HL-60 (cell line): Measurements from ENCODE around the gene SF3B4.

ENCODE experiments used
- DNase-seq, 2 experiments: peaks; one replicate each; pipeline ENCODE4 v3.0.0-alpha.2; 2010 to 2020; ENCODE audit warnings: low read depth in 1 of 2, low spot score in 1 of 2
- H3K27ac ChIP-seq: fragments of 250-450 bp; sonication (Bioruptor Pico); replicated peaks from 2 replicates; pipeline ENCODE4 v1.5.1; 2020; ENCODE audit warnings: mild to moderate bottlenecking, moderate library complexity
- H3K27me3 ChIP-seq: fragments of 250-450 bp; sonication (Bioruptor Pico); 2 replicates; pipeline ENCODE4 v1.5.1; 2021; ENCODE audit warnings: mild to moderate bottlenecking, moderate library complexity; ENCODE audit not compliant: insufficient read depth, poor library complexity, severe bottlenecking
- H3K4me3 ChIP-seq: replicated peaks from 2 replicates; pipeline ENCODE4 v1.5.1; 2011; ENCODE audit warnings: mild to moderate bottlenecking, control low read depth, low read length; ENCODE audit not compliant: insufficient read depth
- GABPA ChIP-seq: IDR thresholded peaks from 2 replicates; pipeline ENCODE4 v1.6.1; 2012; ENCODE audit warnings: low read depth
- POLR2AphosphoS5 ChIP-seq: IDR thresholded peaks from 2 replicates; pipeline ENCODE4 v1.6.1; 2012; ENCODE audit warnings: low read depth
- SPI1 ChIP-seq: IDR thresholded peaks from 2 replicates; pipeline ENCODE4 v1.6.1; 2012; ENCODE audit warnings: low read depth, mild to moderate bottlenecking, borderline replicate concordance
- TF ChIP-seq, protein P1 (sequence below): IDR thresholded peaks from one replicate; pipeline ENCODE4 v1.5.1; 2011; ENCODE audit warnings: low read length, control low read depth, inconsistent platforms; ENCODE audit not compliant: insufficient read depth
- TF ChIP-seq, protein P2 (sequence below): IDR thresholded peaks from 2 replicates; pipeline ENCODE4 v1.6.1; 2012; ENCODE audit warnings: low read depth; ENCODE audit not compliant: insufficient replicate concordance

Gene SF3B4

DNA sequence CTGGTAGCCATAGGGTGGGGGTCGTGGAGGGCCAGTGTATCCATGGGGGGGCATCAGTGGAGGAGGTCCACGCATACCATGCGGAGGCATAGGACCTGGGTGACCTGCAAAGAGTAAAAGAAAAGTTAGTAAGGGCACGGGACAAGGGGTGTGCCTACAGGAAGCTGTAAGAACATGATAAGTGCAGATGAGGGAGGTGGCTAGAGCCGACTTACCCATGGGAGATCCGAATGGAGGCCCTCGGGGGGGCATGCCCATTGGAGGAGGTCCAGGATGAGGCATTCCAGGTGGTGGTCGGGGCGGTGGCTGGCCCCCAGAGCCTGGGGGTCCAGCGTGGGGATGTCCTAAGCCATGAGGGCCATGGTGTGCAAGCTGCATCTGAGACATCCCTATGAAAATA lies 4.0 kb downstream of the SF3B4 start:
- H3K27ac ChIP-seq = no peak overlapping the region
- TF ChIP-seq, protein P1, sequence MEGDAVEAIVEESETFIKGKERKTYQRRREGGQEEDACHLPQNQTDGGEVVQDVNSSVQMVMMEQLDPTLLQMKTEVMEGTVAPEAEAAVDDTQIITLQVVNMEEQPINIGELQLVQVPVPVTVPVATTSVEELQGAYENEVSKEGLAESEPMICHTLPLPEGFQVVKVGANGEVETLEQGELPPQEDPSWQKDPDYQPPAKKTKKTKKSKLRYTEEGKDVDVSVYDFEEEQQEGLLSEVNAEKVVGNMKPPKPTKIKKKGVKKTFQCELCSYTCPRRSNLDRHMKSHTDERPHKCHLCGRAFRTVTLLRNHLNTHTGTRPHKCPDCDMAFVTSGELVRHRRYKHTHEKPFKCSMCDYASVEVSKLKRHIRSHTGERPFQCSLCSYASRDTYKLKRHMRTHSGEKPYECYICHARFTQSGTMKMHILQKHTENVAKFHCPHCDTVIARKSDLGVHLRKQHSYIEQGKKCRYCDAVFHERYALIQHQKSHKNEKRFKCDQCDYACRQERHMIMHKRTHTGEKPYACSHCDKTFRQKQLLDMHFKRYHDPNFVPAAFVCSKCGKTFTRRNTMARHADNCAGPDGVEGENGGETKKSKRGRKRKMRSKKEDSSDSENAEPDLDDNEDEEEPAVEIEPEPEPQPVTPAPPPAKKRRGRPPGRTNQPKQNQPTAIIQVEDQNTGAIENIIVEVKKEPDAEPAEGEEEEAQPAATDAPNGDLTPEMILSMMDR = no peak
- TF ChIP-seq POLR2AphosphoS5 (no peak), SPI1 (no peak), GABPA (no peak)
- TF ChIP-seq, protein P2, sequence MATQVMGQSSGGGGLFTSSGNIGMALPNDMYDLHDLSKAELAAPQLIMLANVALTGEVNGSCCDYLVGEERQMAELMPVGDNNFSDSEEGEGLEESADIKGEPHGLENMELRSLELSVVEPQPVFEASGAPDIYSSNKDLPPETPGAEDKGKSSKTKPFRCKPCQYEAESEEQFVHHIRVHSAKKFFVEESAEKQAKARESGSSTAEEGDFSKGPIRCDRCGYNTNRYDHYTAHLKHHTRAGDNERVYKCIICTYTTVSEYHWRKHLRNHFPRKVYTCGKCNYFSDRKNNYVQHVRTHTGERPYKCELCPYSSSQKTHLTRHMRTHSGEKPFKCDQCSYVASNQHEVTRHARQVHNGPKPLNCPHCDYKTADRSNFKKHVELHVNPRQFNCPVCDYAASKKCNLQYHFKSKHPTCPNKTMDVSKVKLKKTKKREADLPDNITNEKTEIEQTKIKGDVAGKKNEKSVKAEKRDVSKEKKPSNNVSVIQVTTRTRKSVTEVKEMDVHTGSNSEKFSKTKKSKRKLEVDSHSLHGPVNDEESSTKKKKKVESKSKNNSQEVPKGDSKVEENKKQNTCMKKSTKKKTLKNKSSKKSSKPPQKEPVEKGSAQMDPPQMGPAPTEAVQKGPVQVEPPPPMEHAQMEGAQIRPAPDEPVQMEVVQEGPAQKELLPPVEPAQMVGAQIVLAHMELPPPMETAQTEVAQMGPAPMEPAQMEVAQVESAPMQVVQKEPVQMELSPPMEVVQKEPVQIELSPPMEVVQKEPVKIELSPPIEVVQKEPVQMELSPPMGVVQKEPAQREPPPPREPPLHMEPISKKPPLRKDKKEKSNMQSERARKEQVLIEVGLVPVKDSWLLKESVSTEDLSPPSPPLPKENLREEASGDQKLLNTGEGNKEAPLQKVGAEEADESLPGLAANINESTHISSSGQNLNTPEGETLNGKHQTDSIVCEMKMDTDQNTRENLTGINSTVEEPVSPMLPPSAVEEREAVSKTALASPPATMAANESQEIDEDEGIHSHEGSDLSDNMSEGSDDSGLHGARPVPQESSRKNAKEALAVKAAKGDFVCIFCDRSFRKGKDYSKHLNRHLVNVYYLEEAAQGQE = no peak
- H3K4me3 ChIP-seq = no peak overlapping the region
- DNase-seq = no peak
- H3K27me3 ChIP-seq = no peaks in the 10 kb centered on the region

DNA sequence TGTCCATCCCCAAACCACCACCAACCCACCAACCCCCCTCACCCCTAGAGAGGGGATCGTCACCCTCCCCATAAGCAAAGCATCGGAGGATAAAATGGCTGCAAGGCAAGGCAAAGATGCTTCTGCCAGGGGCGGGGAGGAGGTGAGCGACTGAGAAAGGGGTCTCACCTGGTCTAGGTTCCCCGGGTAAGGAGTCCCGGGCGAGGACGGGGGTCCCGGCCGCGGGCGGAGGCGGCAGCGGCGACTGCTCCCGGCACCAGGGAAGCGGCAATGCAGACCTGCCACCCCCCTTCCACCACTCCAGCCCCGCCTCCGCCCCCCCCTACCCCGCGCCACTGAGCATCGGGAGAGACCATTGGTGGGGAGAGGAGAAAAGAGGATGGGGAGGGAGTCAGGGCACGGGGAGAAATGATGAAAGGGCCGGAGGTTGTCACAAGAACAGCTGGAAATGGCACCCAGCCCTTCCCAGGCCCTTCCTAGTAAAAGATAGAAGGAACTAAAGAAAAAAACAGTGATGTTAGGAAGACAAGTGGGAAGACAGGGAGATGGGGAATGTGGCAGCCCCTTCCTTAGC lies 9.9 kb downstream of the SF3B4 start, which contains the start of gene SV2A:
Gene SV2A (minus strand): TSS at position 274 of the 574 bp plus-strand sequence. CDS start 4,004 bp downstream, outside the sequence.
- DNase-seq = no peak
- no peaks in the 10 kb centered on the region for H3K27me3 ChIP-seq
- H3K4me3 ChIP-seq = peak within 1 kb of the TSS; percentile 0; the same call in 1 of the 2 replicates
- TF ChIP-seq, protein P1 = no peak
- no peak for TF ChIP-seq GABPA
- H3K27ac ChIP-seq = no peak within 1 kb of the TSS

DNA sequence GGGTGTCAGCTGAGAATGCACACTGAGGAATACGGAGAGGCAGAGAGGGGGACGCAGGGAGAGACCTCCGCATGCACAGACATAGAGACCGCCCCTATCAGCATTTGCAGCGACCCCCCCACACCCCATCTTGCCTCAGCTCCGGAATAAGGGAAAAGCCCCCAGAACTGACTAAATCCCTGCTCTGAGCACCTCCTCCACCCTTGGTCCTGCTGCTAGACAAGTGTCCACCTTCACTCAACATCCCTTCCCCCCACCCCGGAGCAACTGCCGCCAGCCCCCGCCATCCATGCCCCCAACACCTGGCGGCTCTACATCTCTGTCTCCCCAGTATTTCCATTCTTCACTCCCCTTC lies 10.7 kb downstream of the SF3B4 start:
- H3K4me3 ChIP-seq = no peak overlapping the region
- TF ChIP-seq SPI1 = no peak
- TF ChIP-seq, protein P2 = no peak
- TF ChIP-seq GABPA = no peak
- TF ChIP-seq POLR2AphosphoS5 = no peak
- TF ChIP-seq, protein P1 = no peak
- H3K27ac ChIP-seq = no peak overlapping the region
- no peaks in the 10 kb centered on the region for H3K27me3 ChIP-seq
- DNase-seq = no peak

DNA sequence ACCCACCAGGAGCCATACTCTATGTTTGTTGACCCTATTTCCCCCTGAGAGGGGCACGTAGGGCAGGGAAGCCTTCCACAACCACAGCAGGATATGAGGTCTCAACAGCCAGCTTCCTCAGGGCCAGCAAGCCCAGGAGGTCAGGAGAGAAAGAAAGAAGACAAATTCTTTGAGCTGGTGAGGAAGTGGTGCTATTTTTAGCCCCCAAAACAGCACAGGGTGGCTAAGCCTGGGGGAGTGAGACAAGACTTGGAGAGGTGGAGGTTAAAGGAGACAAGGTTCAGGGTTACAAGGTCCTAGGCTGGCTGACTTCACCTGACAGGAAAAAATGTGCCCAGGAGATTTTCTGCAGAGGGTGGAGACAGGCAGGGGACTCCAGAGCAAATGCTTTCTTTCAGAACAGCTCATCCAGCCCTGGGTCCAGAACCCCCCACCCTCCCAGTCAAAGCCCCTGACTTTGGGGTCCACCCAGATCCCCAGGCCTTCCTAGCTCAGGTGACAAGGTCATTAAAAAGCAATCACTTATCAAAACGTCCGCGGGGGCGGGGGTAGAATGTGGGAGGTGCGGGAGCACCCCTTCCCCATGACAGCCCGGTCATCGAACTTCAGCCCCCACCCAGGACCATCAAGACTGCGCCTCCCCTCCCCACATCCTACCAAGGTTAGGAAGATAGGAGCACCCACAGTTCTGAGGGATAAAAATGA lies 11.3 kb downstream of the SF3B4 start:
- TF ChIP-seq POLR2AphosphoS5 (no peak), SPI1 (peak; percentile 58; the same call in 1 of the 2 replicates)
- DNase-seq = peak in 1 of 2 experiments; percentile 17
- no peak overlapping the region for H3K4me3 ChIP-seq
- H3K27ac ChIP-seq = peak overlapping the region; percentile 7; the same call in 1 of the 2 replicates
- no peaks in the 10 kb centered on the region for H3K27me3 ChIP-seq
